Karpas-422 (cell line): ENCODE data around the gene MAT2A. TPM values are rescaled to one million over a fixed set of nuclear protein-coding genes. Genes with fewer than 3 reads are reported as not detected.

ENCODE experiments used
- DNase-seq: peaks from one replicate; pipeline ENCODE4 v3.0.0-alpha.2; 2015
- H2AFZ ChIP-seq: fragments of 200-600 bp; sonication (generic); 2 replicates; pipeline ENCODE4 v1.6.1; 2014; ENCODE audit warnings: antibody characterized with exemption, low read length, mixed read lengths
- H3K27ac ChIP-seq: fragments of 200-600 bp; sonication (generic); 2 replicates; pipeline ENCODE4 v1.5.1; 2014; ENCODE audit warnings: mild to moderate bottlenecking, low read length, moderate library complexity
- H3K27me3 ChIP-seq: fragments of 200-600 bp; sonication (generic); 2 replicates; pipeline ENCODE4 v1.6.1; 2014; ENCODE audit warnings: low read length, mixed read lengths
- H3K36me3 ChIP-seq: fragments of 200-600 bp; sonication (generic); 2 replicates; pipeline ENCODE4 v1.6.1; 2014; ENCODE audit warnings: low read length, mixed read lengths; ENCODE audit not compliant: insufficient read depth
- H3K4me1 ChIP-seq: fragments of 200-600 bp; sonication (generic); 2 replicates; pipeline ENCODE4 v1.6.1; 2014; ENCODE audit warnings: mild to moderate bottlenecking, low read length, mixed read lengths
- H3K4me2 ChIP-seq: fragments of 200-600 bp; sonication (generic); 2 replicates; pipeline ENCODE4 v1.6.1; 2014; ENCODE audit warnings: low read length, low read depth, mild to moderate bottlenecking; ENCODE audit not compliant: poor library complexity, severe bottlenecking
- H3K4me3 ChIP-seq: fragments of 200-600 bp; sonication (generic); 2 replicates; pipeline ENCODE4 v1.5.1; 2014; ENCODE audit warnings: mild to moderate bottlenecking, antibody characterized with exemption, low read length, mixed read lengths
- H3K79me2 ChIP-seq: fragments of 200-600 bp; sonication (generic); 2 replicates; pipeline ENCODE4 v1.6.1; 2014; ENCODE audit warnings: mild to moderate bottlenecking, low read length, mixed read lengths
- H3K9ac ChIP-seq: fragments of 200-600 bp; sonication (generic); 2 replicates; pipeline ENCODE4 v1.6.0; 2014; ENCODE audit warnings: low read length
- H3K9me2 ChIP-seq: fragments of 200-600 bp; sonication (generic), shearing (Covaris generic); replicated peaks from 2 replicates; pipeline ENCODE4 v1.6.0; 2014; ENCODE audit warnings: mild to moderate bottlenecking, low read length, moderate library complexity; ENCODE audit not compliant: insufficient read depth
- H3K9me3 ChIP-seq: fragments of 300-700, 200-600 bp; sonication (generic); 2 replicates; pipeline ENCODE4 v1.6.1; 2014; ENCODE audit warnings: low read length, mixed read lengths
- H4K20me1 ChIP-seq: fragments of 200-600 bp; sonication (generic); 2 replicates; pipeline ENCODE4 v1.6.1; 2014; ENCODE audit warnings: mild to moderate bottlenecking, antibody characterized with exemption, low read length, low read depth; ENCODE audit not compliant: insufficient read depth
- total RNA-seq: library from RNA; depleted of rRNA; stranded (reverse); fragments of >200 nt; shearing (Covaris generic); gene quantifications from 2 replicates; pipeline ENCODE4 v1.2.3, GENCODE V29; 2014; ENCODE audit warnings: low replicate concordance

MAT2A gene
- total RNA-seq, 1 experiment from 2014 or later, result 544 TPM

DNA sequence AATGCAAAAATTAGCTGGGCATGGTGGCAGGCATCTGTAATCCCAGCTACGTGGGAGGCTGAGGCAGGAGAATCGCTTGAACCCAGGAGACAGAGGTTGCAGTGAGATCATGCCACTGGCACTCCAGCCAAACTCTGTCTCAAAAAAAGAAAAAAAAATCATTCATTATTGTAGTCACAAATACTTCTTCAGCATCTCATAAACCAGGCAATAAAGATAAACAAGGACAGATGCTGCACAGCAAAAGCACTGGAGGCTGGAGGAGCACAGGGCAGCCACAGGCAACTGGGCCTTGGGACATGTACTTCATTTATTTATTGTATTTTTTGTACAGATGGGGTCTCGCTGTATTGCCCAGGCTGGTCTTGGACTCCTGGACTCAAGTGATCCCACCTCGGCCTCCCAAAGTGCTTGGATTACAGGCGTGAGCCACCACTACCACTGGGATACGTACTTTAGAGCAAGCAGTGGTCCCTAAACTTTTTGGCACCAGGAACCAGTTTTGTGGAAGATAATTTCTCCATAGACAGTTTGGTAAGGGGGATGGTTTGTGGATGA lies 16.8 kb upstream of the MAT2A start:
- no peaks in the 10 kb centered on the region for H3K36me3 ChIP-seq
- no peak overlapping the region for H3K9ac ChIP-seq
- no peak overlapping the region for H3K27ac ChIP-seq

DNA sequence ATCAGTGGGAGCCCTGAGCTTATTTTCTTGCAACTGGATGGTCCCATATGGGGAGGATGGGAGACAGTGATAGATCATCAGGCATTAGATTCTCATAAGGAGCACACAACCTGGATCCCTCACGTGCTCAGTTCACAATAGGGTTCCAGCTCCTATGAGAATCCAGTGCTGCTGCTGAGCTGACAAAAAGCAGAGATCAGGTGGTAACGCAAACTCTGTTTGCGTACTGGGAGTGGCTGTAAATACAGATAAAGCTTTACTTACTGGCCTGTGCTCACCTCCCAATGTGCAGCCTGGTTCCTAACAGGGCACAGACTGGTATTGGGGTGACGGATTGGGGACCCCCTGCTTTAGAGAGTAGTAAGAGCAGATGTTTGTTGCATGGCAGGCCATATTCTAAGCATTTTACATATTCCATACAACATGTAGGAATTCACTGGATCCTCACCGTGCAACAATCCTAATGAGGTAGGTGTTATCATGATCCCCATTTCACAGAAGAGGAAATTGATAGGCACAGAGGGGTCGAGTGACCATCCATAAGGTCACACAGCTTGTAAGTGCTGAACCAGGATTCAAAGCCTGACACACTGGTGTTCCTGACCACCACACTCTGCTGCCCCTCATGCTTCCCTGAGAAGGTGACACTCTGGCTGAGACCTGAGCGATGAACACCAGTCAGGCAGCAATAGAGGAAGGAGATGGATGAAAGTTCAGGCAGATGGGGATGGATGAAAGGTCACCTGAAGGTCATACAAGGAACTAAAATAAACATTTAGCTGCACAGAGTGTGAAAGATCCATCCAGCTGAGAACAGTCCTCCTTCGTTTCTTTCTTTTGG lies 15.7 kb upstream of the MAT2A start:
- Histone ChIP-seq H3K27ac (no peak overlapping the region), H3K4me1 (peaks cover 10% of the 10 kb centered on the region)

More for the DNA sequence above, 16.8 kb upstream of the MAT2A start:
- Histone ChIP-seq H3K4me2 (no peak overlapping the region), H3K4me1 (peaks cover 10% of the 10 kb centered on the region), H4K20me1 (no peaks in the 10 kb centered on the region), H3K79me2 (no peaks in the 10 kb centered on the region), H3K4me3 (no peak overlapping the region), H2AFZ (no peak overlapping the region), H3K9me2 (no peaks in the 10 kb centered on the region), H3K9me3 (no peaks in the 10 kb centered on the region), H3K27me3 (no peaks in the 10 kb centered on the region)
- DNase-seq, result no peak

DNA sequence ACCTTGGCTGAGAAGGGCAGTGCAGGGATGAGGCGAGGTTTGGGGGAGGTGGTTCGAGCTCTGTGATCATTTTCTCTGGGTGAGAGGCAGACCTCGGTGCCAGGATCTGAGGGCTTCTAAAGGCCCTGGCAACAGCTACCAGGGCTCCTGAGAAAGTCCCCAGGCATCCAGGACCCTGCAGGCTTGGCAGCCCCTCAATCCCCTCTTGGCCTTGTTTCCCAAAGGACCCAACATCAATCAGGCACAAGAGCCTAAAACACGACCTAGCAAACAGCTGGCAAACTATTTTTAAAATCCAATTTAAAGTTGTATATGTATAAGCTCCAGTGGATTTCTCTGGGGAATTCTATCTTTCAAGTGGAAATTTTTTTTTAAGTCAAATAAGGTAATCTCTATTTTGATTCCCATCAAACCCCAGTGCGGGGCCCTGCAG lies 15.0 kb upstream of the MAT2A start:
- Histone ChIP-seq H3K4me1 (peaks cover 10% of the 10 kb centered on the region), H3K27me3 (no peaks in the 10 kb centered on the region), H3K4me3 (no peak overlapping the region), H2AFZ (no peak overlapping the region), H3K9me2 (no peaks in the 10 kb centered on the region), H4K20me1 (no peaks in the 10 kb centered on the region), H3K4me2 (no peak overlapping the region), H3K79me2 (no peaks in the 10 kb centered on the region), H3K9me3 (no peaks in the 10 kb centered on the region), H3K27ac (no peak overlapping the region), H3K36me3 (no peaks in the 10 kb centered on the region), H3K9ac (no peak overlapping the region)
- DNase-seq, result no peak

More for the DNA sequence above, 15.7 kb upstream of the MAT2A start:
- H2AFZ ChIP-seq, result no peak overlapping the region
- no peaks in the 10 kb centered on the region for H3K9me3 ChIP-seq
- no peaks in the 10 kb centered on the region for H3K79me2 ChIP-seq
- H3K4me2 ChIP-seq, result no peak overlapping the region
- no peak overlapping the region for H3K4me3 ChIP-seq
- no peaks in the 10 kb centered on the region for H3K9me2 ChIP-seq
- H3K9ac ChIP-seq, result no peak overlapping the region
- DNase-seq, result no peak
- H3K27me3 ChIP-seq, result no peaks in the 10 kb centered on the region
- H4K20me1 ChIP-seq, result no peaks in the 10 kb centered on the region
- no peaks in the 10 kb centered on the region for H3K36me3 ChIP-seq

DNA sequence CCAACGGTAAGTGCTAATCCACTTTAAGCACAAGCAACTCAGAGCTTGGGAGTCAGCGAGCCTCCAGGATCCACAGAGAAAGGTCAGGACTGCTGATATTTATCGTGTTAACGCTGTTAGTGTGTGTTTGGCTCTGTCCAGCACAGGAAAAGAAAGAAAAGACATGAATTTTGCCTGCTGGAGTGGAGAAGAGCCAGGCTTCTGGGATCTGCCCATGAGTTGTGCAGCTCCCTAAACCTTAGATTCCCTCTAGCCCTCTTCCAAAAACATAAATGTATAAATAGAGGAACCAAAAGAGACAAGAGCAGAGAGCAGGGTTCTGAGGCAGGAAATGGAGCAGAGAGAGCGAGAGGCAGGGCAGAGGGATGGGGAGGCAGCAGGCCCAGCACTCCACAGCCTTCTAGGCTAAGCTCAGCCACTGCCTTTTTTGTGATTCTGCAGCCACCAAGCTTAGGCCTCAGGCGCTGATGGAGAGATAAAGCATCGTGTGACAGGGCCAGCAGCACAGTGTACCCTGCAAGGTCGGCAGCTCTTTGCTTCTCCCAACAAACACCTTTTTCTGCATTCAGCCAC lies 14.5 kb upstream of the MAT2A start:
- Histone ChIP-seq H3K27ac (no peak overlapping the region), H2AFZ (peak overlapping the region; percentile 51; the same call in 1 of the 2 replicates)

DNA sequence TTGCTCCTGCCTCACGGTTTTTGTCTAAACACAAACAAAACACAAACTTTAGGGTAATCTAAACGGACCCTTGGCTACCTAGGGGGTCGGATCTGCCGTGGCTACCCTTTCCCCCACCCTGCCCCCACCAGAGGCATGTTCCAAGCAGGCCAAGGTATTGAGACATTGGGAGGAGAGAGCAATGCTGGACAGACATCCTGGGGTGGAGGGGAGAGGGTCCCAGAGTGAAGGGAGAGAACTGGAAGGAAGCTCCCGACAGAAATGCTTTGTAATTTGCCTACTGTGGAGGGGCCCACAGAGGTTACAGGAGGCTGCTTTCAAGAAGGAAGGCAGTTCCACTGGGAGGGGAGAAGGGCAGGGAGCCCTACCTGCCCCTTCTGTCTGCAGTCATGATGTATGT lies 13.9 kb upstream of the MAT2A start:
- H3K4me1 ChIP-seq, result peaks cover 10% of the 10 kb centered on the region
- H3K9me2 ChIP-seq, result no peaks in the 10 kb centered on the region
- no peaks in the 10 kb centered on the region for H3K79me2 ChIP-seq
- H3K9ac ChIP-seq, result no peak overlapping the region
- no peak overlapping the region for H2AFZ ChIP-seq
- no peak overlapping the region for H3K4me2 ChIP-seq
- no peak overlapping the region for H3K27ac ChIP-seq
- H3K27me3 ChIP-seq, result no peaks in the 10 kb centered on the region
- no peaks in the 10 kb centered on the region for H3K9me3 ChIP-seq
- no peak overlapping the region for H3K4me3 ChIP-seq
- H3K36me3 ChIP-seq, result no peaks in the 10 kb centered on the region
- H4K20me1 ChIP-seq, result no peaks in the 10 kb centered on the region
- no peak for DNase-seq

More for the DNA sequence above, 14.5 kb upstream of the MAT2A start:
- no peaks in the 10 kb centered on the region for H4K20me1 ChIP-seq
- no peak for DNase-seq
- H3K9me3 ChIP-seq, result no peaks in the 10 kb centered on the region
- H3K9me2 ChIP-seq, result no peaks in the 10 kb centered on the region
- H3K9ac ChIP-seq, result 0 out of 2 replicates have a peak overlapping the region, but pooled peaks have one; percentile 16
- H3K36me3 ChIP-seq, result no peaks in the 10 kb centered on the region
- no peak overlapping the region for H3K4me3 ChIP-seq
- peaks cover 10% of the 10 kb centered on the region for H3K4me1 ChIP-seq
- no peaks in the 10 kb centered on the region for H3K27me3 ChIP-seq
- no peak overlapping the region for H3K4me2 ChIP-seq
- H3K79me2 ChIP-seq, result no peaks in the 10 kb centered on the region

DNA sequence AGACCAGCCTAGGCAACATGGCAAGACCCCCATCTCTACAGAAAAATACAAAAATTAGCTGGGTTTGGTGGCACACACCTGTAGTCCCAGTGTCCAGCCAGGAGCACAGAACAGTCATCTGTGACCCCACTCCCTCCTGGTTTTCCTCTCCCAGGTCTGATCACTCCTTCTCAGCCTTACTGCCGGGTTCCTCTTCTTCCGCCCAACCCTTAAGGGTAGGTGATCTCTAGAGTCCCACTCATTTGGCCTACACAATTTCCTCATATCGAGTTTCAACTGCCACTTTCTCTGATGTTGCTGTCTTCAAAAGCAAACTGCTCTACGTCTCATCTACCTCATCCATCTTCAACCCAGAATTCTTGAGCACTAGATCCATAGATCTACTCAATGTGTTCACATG lies 13.4 kb upstream of the MAT2A start:
- Histone ChIP-seq H3K9ac (0 out of 2 replicates have a peak overlapping the region, but pooled peaks have one; percentile 6), H3K4me1 (peaks cover 10% of the 10 kb centered on the region), H3K27ac (no peak overlapping the region), H3K36me3 (no peaks in the 10 kb centered on the region), H4K20me1 (no peaks in the 10 kb centered on the region), H3K4me2 (no peak overlapping the region), H3K4me3 (no peak overlapping the region), H2AFZ (no peak overlapping the region; the same call in 1 of the 2 replicates), H3K27me3 (no peaks in the 10 kb centered on the region), H3K9me2 (no peaks in the 10 kb centered on the region), H3K9me3 (no peaks in the 10 kb centered on the region), H3K79me2 (no peaks in the 10 kb centered on the region)
- no peak for DNase-seq

DNA sequence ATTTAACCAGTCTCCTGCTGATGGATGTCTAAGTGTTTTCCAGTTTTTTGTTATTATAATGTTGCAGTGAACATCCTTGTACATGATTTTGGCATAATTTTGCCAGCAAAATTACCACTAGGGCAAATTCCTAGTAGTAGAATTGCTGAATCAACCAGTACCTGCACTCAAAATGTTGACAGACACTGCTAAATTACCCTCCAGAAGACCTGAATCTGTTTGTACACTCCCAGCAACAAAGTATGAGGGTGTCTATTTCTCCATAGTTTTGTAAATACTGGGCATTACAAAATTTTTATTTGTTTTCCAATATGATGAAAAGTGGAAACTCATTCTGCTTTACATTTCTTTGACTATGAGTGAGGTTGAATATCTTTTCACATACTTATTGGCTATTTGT lies 11.2 kb upstream of the MAT2A start:
- Histone ChIP-seq H3K27me3 (no peaks in the 10 kb centered on the region), H3K36me3 (no peaks in the 10 kb centered on the region), H3K27ac (no peak overlapping the region), H3K4me2 (no peak overlapping the region), H3K9me3 (no peaks in the 10 kb centered on the region), H3K79me2 (no peaks in the 10 kb centered on the region), H3K4me3 (no peak overlapping the region), H4K20me1 (no peaks in the 10 kb centered on the region), H2AFZ (no peak overlapping the region), H3K9ac (no peak overlapping the region), H3K4me1 (peaks cover 10% of the 10 kb centered on the region), H3K9me2 (no peaks in the 10 kb centered on the region)
- DNase-seq, result no peak

DNA sequence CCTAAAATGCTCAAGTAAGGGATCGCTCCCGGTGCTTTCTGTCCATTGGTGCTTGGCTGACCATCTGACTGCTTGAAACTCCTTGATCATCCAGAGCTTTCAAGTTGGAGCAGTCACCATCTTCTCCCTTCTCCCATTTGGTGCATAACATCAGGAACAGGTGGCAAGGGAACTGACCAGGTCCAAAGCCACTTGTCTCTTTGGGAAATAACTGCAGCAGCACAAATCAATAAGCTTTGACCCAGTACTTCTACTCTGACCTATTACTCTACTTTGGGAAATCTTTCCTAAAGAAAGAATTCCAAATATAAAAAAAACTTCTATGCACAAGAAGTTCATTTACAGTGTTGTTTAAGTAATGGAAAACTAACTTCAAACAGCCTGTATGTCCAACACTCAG lies 10.6 kb upstream of the MAT2A start:
- no peaks in the 10 kb centered on the region for H3K9me3 ChIP-seq
- peaks cover 10% of the 10 kb centered on the region for H3K4me1 ChIP-seq
- DNase-seq, result no peak
- H3K36me3 ChIP-seq, result no peaks in the 10 kb centered on the region
- H3K27ac ChIP-seq, result no peak overlapping the region
- no peak overlapping the region for H2AFZ ChIP-seq
- H3K79me2 ChIP-seq, result no peaks in the 10 kb centered on the region
- no peaks in the 10 kb centered on the region for H3K27me3 ChIP-seq
- H3K9ac ChIP-seq, result no peak overlapping the region
- no peaks in the 10 kb centered on the region for H4K20me1 ChIP-seq
- no peak overlapping the region for H3K4me2 ChIP-seq
- no peaks in the 10 kb centered on the region for H3K9me2 ChIP-seq
- H3K4me3 ChIP-seq, result no peak overlapping the region
